Measurements from ENCODE around the gene SNX19. TPM values are rescaled to one million over a fixed set of nuclear protein-coding genes. Genes with fewer than 3 reads are reported as not detected.

Gene SNX19
- total and polyA plus RNA-seq, 2 of the 4 experiments (the other 2 are of a cell fraction) = 35.9 to 113 TPM

GRCh38 chr11:130947481-130947880 lies 31.2 kb upstream of the SNX19 start:
- in situ Hi-C loops (cut with MboI; ENCODE audit: low sequenced_read_pairs) = no loop called here
- no CpG with 5 or more reads among the region's 6 CpGs for WGBS, 2 experiments (ENCODE audit: extremely low coverage in 2 of 2, insufficient read length in 1 of 2)
- ATAC-seq (ENCODE audit: low read depth) (no peak), DNase-seq (no peak)
- H3K4me2 ChIP-seq (ENCODE audit: low read depth, low read length) = no peak overlapping the region
- H3K9ac ChIP-seq (ENCODE audit: low read depth, low read length) = no peak overlapping the region
- no peaks in the 10 kb centered on the region for H4K20me1 ChIP-seq (ENCODE audit: insufficient read depth, low read length)
- dilution Hi-C loops (cut with HindIII; ENCODE audit: low sequenced_read_pairs, unreplicated experiment) = no loop called here
- peaks cover 7% of the 10 kb centered on the region for H3K4me1 ChIP-seq (ENCODE audit: control insufficient read depth, insufficient read depth, low read length)
- no peak for TF ChIP-seq RAD21 (IDR thresholded peaks at IDR 0.05; ENCODE audit: low read length)
- TF ChIP-seq RCOR1 (IDR thresholded peaks at IDR 0.05; ENCODE audit: insufficient replicate concordance, low read length) = no peak
- no peak for TF ChIP-seq RFX5 (IDR thresholded peaks at IDR 0.05; ENCODE audit: low read depth, low read length)
- TF ChIP-seq BHLHE40 (IDR thresholded peaks at IDR 0.05; ENCODE audit: low read depth, low read length) = no peak
- TF ChIP-seq MAFK (IDR thresholded peaks at IDR 0.05; ENCODE audit: low read depth, low read length) = no peak
- TF ChIP-seq SMC3 (IDR thresholded peaks at IDR 0.05; ENCODE audit: low read depth, low read length) = no peak
- no peak for TF ChIP-seq NFE2L2 (IDR thresholded peaks at IDR 0.05; ENCODE audit: low read depth, low read length)
- TF ChIP-seq CTCF (conservative IDR thresholded peaks at IDR 0.05; ENCODE audit: low read depth, low read length) = no peak
- no peak for TF ChIP-seq CHD1 (IDR thresholded peaks at IDR 0.05; ENCODE audit: low read depth, low read length)
- no peak overlapping the region for H2AK9ac ChIP-seq (replicated peaks; ENCODE audit: low read depth, low read length, poor library complexity)
- peak overlapping the region; percentile 54 for H2AK5ac ChIP-seq (ENCODE audit: low read depth, low read length)
- peak overlapping the region; percentile 32; the same call in 1 of the 3 replicates for H2BK15ac ChIP-seq (ENCODE audit: low read depth, low read length)
- H2BK120ac ChIP-seq (ENCODE audit: low read depth, low read length) = peak overlapping the region; percentile 82
- peak overlapping the region; percentile 65 for H2BK20ac ChIP-seq (ENCODE audit: low read depth, low read length)
- 0 out of 2 replicates have a peak overlapping the region, but pooled peaks have one; percentile 24 for H3K4ac ChIP-seq (ENCODE audit: low read depth, low read length)
- CTCF ChIA-PET = no interaction called here
- H3K79me1 ChIP-seq (ENCODE audit: low read depth in 1 of 2, low read length in 2 of 2) = no peaks in the 10 kb centered on the region
- H3K23ac ChIP-seq (ENCODE audit: low read depth, low read length) = no peak overlapping the region
- H3K14ac ChIP-seq (replicated peaks; ENCODE audit: low read depth, low read length) = 0 out of 2 replicates have a peak overlapping the region, but pooled peaks have one; percentile 55
- peaks cover 2% of the 10 kb centered on the region; the same call in 1 of the 2 replicates for H3K9me1 ChIP-seq (ENCODE audit: insufficient read depth, low read length)
- peak overlapping the region; percentile 13; the same call in 1 of the 2 replicates for H3K18ac ChIP-seq (ENCODE audit: low read depth, low read length)
- peak overlapping the region; percentile 56; the same call in 1 of the 2 replicates for H4K5ac ChIP-seq (ENCODE audit: low read depth, low read length)
- intact Hi-C loops (cut with micrococcal nuclease) = no loop called here
- peak overlapping the region in 1 of 2 experiments; percentile 44; a peak in 3 of 4 replicates for H4K8ac ChIP-seq (ENCODE audit: low read depth in 2 of 2, low read length in 2 of 2)
- H3K56ac ChIP-seq (ENCODE audit: extremely low read depth, insufficient read depth, low read length) = no peak overlapping the region
- H3K4me3 ChIP-seq (ENCODE audit: insufficient read depth, low read depth, low read length) = no peak overlapping the region
- H4K91ac ChIP-seq (ENCODE audit: insufficient read depth, low read depth, low read length) = peak overlapping the region; percentile 42
- BruUV-seq (replicated peaks) = no TSS peak
- no peak overlapping the region for H2AFZ ChIP-seq (replicated peaks; ENCODE audit: low read length, poor library complexity)
- no peaks in the 10 kb centered on the region for H3K27me3 ChIP-seq (ENCODE audit: control insufficient read depth, insufficient read depth, low read length)
- H2BK5ac ChIP-seq (ENCODE audit: low read depth, low read length, poor library complexity, severe bottlenecking) = no peak overlapping the region
- no peaks in the 10 kb centered on the region for H3K9me3 ChIP-seq (ENCODE audit: control insufficient read depth, insufficient read depth, low read length)
- H3K27ac ChIP-seq (ENCODE audit: insufficient read depth, low read length) = no peak overlapping the region
- POLR2A ChIA-PET (ENCODE audit: unreplicated experiment) = no interaction called here
- H3K36me3 ChIP-seq (ENCODE audit: control insufficient read depth, insufficient read depth, low read length) = no peaks in the 10 kb centered on the region
